Thoracic aorta (tissue), 2 donors: ENCODE results near the gene DNM3. TPM values are rescaled to one million over a fixed set of nuclear protein-coding genes. Genes with fewer than 3 reads are reported as not detected.

ENCODE experiments used
- ATAC-seq: fragments of 150-250 bp; one replicate; pipeline ENCODE4 v1.8.0; 2017; ENCODE audit warnings: low read depth; ENCODE audit not compliant: insufficient number of reproducible peaks, low FRiP score
- DNase-seq: peaks from one replicate; pipeline ENCODE4 v3.0.0-alpha.2; 2020; ENCODE audit warnings: low spot score
- H3K27ac ChIP-seq, 2 donors: fragments of 200-600 bp; sonication (generic); 1 replicate in 1 of 2; 2 replicates in 1 of 2; pipeline ENCODE4 v1.5.1; 2016; ENCODE audit warnings: mild to moderate bottlenecking in 2 of 2, moderate library complexity in 2 of 2
- H3K27me3 ChIP-seq: fragments of 200-600 bp; sonication (generic); replicated peaks from 2 replicates; pipeline ENCODE4 v1.6.0; 2016; ENCODE audit warnings: mild to moderate bottlenecking; ENCODE audit not compliant: insufficient read depth
- H3K36me3 ChIP-seq: fragments of 200-600 bp; sonication (generic); one replicate; pipeline ENCODE4 v1.5.1; 2016
- H3K4me1 ChIP-seq, 2 donors: fragments of 200-600 bp; sonication (generic); 1 replicate in 1 of 2; 2 replicates in 1 of 2; pipeline versions ENCODE4 v1.5.1 to v1.6.0; 2016; ENCODE audit warnings: low read depth in 2 of 2, mild to moderate bottlenecking in 1 of 2; ENCODE audit not compliant: control insufficient read depth in 1 of 2
- H3K4me3 ChIP-seq: fragments of 200-600 bp; sonication (generic); 2 replicates; pipeline ENCODE4 v1.5.1; 2016; ENCODE audit warnings: mild to moderate bottlenecking
- H3K9me3 ChIP-seq: fragments of 200-600 bp; sonication (generic); 2 replicates; pipeline ENCODE4 v1.5.1; 2016
- total RNA-seq, 2 donors: library from RNA; depleted of rRNA; stranded (reverse); fragments of >200 nt; gene quantifications; one replicate each; pipeline versions ENCODE4 v1.1.0 to v1.2.3, GENCODE V29; 2016
- TF ChIP-seq, protein P1 (sequence below): fragments of 200-600 bp; sonication (generic); IDR thresholded peaks from one replicate; pipeline ENCODE4 v1.5.1; 2019; ENCODE audit warnings: antibody characterized with exemption

The DNM3 gene
- total RNA-seq, 2 donors from 2014 or later: 5.8 to 7.5 TPM

DNA sequence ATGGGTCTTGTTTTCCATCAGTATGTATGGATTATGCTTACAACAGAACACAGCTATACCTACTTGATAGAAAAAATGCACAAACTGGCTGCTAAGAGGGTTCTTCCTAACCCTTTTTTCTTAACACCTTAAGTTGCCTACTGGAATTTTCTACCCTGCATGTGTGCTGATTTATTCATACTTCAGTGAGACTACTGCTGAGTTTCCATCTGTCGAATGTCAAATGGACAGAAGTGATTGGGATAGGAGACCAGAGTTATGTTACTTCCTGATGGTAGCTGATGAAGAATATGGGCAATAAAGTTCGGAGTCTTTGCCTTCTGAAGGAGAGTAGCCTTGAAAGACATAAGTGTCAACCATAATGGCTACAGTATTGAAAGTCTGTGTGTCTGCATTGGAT is 6.5 kb upstream of the DNM3 start:
- DNase-seq: no peak
- TF ChIP-seq, protein P1, sequence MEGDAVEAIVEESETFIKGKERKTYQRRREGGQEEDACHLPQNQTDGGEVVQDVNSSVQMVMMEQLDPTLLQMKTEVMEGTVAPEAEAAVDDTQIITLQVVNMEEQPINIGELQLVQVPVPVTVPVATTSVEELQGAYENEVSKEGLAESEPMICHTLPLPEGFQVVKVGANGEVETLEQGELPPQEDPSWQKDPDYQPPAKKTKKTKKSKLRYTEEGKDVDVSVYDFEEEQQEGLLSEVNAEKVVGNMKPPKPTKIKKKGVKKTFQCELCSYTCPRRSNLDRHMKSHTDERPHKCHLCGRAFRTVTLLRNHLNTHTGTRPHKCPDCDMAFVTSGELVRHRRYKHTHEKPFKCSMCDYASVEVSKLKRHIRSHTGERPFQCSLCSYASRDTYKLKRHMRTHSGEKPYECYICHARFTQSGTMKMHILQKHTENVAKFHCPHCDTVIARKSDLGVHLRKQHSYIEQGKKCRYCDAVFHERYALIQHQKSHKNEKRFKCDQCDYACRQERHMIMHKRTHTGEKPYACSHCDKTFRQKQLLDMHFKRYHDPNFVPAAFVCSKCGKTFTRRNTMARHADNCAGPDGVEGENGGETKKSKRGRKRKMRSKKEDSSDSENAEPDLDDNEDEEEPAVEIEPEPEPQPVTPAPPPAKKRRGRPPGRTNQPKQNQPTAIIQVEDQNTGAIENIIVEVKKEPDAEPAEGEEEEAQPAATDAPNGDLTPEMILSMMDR: no peak

DNA sequence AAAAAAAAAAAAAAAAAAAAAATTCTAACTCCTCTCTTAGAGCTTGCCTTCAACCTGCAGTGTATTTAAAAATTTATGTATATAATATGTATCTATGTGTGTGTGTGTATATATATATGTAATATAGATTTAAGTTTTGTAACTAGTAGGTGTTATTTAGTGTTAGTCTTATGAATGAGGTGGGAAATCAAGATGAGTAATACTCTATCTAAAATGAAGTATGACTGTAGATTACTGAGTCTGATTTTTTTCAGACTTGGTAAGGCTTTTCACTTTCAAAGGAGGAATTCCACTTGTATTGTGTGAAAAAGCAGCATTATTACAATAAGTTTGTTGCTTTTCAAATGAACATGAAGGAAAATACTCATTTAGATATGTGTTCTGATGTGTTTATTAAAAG is 5.4 kb upstream of the DNM3 start:
- ATAC-seq (no peak), DNase-seq (no peak)
- Histone ChIP-seq H3K4me1 (peaks cover 0 to 5% of the 10 kb centered on the region in 2 donors), H3K4me3 (no peak overlapping the region), H3K36me3 (no peaks in the 10 kb centered on the region), H3K27ac (no peak overlapping the region), H3K27me3 (no peaks in the 10 kb centered on the region), H3K9me3 (no peaks in the 10 kb centered on the region)
- TF ChIP-seq, protein P1: no peak

More for the DNA sequence above, 6.5 kb upstream of the DNM3 start:
- no peaks in the 10 kb centered on the region for H3K27me3 ChIP-seq
- no peak for ATAC-seq
- no peaks in the 10 kb centered on the region for H3K9me3 ChIP-seq
- H3K4me3 ChIP-seq: no peak overlapping the region
- H3K27ac ChIP-seq: no peak overlapping the region
- no peaks in the 10 kb centered on the region for H3K4me1 ChIP-seq
- H3K36me3 ChIP-seq: no peaks in the 10 kb centered on the region

DNA sequence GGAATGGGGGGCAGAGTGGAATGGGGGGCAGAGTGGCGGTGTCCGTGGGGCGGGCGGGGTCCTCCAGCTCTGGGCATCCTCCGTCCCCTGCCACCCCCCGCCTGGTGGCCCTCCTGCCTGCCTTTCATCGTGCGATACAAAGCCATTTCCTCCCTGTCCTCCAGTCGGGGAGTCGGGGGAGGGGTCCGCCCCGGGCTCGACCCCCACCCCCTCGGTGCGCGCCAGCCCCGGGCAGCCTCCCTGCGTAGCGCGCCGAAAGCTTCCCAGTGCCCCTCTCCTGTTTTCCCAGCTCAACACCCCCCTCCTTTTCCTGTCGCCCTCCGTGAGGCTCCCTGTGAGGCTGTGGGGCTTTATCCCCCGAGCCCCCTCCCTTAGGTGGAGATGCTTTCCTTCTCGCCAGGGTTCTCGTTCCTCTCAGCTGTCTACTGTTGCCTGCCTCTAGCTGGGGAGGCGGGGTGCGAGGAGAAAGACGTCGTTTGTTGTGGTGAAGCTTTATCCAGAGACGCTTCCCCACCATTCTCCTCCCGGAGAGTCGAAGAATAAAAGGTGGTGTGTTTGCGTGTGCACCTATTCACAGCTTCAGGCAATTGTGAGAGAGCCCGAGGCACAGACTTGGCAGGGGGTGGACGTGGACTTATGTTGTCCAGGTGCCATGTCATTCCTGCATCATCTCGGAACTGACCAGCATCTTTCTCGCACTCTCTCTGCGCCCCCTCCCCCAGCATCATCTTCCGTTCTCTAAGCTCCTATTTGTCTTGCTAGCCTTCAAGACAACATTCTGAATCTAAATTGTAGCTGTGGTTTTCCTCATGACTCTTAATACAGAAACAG is 848 bp downstream of the DNM3 start:
- H3K4me3 ChIP-seq: peak overlapping the region; percentile 81
- H3K36me3 ChIP-seq: no peaks in the 10 kb centered on the region
- H3K4me1 ChIP-seq: peaks cover 0 to 11% of the 10 kb centered on the region in 2 donors
- H3K27ac ChIP-seq: no peak overlapping the region
- no peaks in the 10 kb centered on the region for H3K9me3 ChIP-seq
- TF ChIP-seq, protein P1: no peak
- DNase-seq (no peak), ATAC-seq (no peak)
- H3K27me3 ChIP-seq: no peaks in the 10 kb centered on the region

DNA sequence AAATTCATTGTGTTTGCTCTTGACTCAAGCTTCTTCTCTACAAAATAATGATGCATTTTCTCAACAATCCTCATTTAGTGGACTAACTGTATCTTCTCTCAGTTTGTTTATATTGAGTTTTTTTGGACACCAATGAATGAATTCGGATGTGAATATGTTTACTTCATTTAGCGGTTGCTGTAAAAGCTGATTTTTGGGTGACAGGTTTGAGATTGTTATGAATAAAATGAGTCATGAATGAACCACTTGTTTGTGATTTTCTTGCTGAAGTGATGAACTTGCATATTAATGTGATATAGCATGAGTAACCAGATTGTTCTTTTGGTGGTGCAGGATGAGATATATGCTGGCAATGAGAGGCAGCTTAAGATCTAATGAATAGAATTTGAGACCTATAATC is 3.1 kb downstream of the DNM3 start:
- TF ChIP-seq, protein P1: no peak
- H3K27me3 ChIP-seq: no peaks in the 10 kb centered on the region
- ATAC-seq: no peak
- H3K4me3 ChIP-seq: no peak overlapping the region
- no peaks in the 10 kb centered on the region for H3K36me3 ChIP-seq
- no peak overlapping the region for H3K27ac ChIP-seq
- DNase-seq: no peak
- H3K9me3 ChIP-seq: no peaks in the 10 kb centered on the region
- H3K4me1 ChIP-seq: peaks cover 0 to 11% of the 10 kb centered on the region in 2 donors

DNA sequence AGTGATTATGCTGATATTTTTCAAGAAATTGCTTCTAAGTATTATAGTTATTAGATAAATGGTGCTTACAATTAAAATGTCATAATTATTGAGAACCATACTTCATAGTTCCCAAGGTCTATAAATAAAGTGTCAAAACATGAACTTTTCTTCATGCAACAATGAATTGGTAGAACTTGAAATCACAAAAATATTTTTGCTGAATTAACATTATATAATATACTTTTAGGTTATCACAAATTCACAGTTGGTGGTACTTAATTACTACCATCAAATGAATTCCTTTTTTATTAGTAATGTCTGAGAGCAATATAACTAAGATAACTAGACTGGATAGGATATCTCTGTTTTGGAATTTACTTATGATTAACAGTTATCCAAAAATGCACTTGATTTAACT is 4.7 kb downstream of the DNM3 start:
- DNase-seq (no peak), ATAC-seq (no peak)
- peaks cover 0 to 6% of the 10 kb centered on the region in 2 donors for H3K4me1 ChIP-seq
- no peaks in the 10 kb centered on the region for H3K27me3 ChIP-seq
- no peak overlapping the region for H3K4me3 ChIP-seq
- no peaks in the 10 kb centered on the region for H3K36me3 ChIP-seq
- no peaks in the 10 kb centered on the region for H3K9me3 ChIP-seq
- H3K27ac ChIP-seq: no peak overlapping the region
- TF ChIP-seq, protein P1: no peak
